HUES6 (cell line): ENCODE results near the gene SSX2B.
"Not testable (repeated sequence)": the region's sequence is repeated elsewhere in the genome, so short reads cannot be mapped to it uniquely, and the experiment has no call there.

Source experiments
- H3K27ac ChIP-seq: 2 replicates; pipeline ENCODE4 v1.7.0; 2013; ENCODE audit warnings: low read depth, mild to moderate bottlenecking, low read length, inconsistent platforms
- H3K27me3 ChIP-seq: 2 replicates; pipeline ENCODE4 v1.6.1; 2013; ENCODE audit warnings: low read length; ENCODE audit not compliant: control insufficient read depth, insufficient read depth
- H3K36me3 ChIP-seq: 2 replicates; pipeline ENCODE4 v1.6.1; 2013; ENCODE audit warnings: low read length; ENCODE audit not compliant: control insufficient read depth, insufficient read depth
- H3K4me1 ChIP-seq: 2 replicates; pipeline ENCODE4 v1.6.1; 2013; ENCODE audit warnings: low read length; ENCODE audit not compliant: control insufficient read depth, insufficient read depth
- H3K4me3 ChIP-seq: 2 replicates; pipeline ENCODE4 v1.5.1; 2013; ENCODE audit warnings: low read depth, low read length
- H3K9ac ChIP-seq: one replicate; pipeline ENCODE4 v1.6.1; 2013; ENCODE audit warnings: mild to moderate bottlenecking, low read length
- H3K9me3 ChIP-seq: 2 replicates; pipeline ENCODE4 v1.6.1; 2013; ENCODE audit warnings: low read depth, low read length; ENCODE audit not compliant: control insufficient read depth, insufficient read depth

The SSX2B gene

GRCh38 chrX:52750952-52751351 lies at the start of gene SSX2B:
Gene SSX2B (plus strand): TSS chrX:52751252. CDS start chrX:52752681, 1,429 bp downstream.
- H3K9me3 ChIP-seq, H3K4me3 ChIP-seq, H3K4me1 ChIP-seq, H3K36me3 ChIP-seq, H3K27me3 ChIP-seq, H3K9ac ChIP-seq, H3K27ac ChIP-seq: not testable (repeated sequence)

- not testable (repeated sequence) for H3K27ac ChIP-seq, H3K9me3 ChIP-seq, H3K36me3 ChIP-seq, H3K27me3 ChIP-seq, H3K4me3 ChIP-seq, H3K4me1 ChIP-seq, H3K9ac ChIP-seq
These were observed 44.0 kb upstream of the SSX2B start, which contains the start of gene SSX2 for GRCh38 chrX:52707078-52707477. Gene SSX2 (minus strand): TSS chrX:52707178. CDS start chrX:52705749, 1,429 bp downstream.

GRCh38 chrX:52765983-52766382 lies 14.9 kb downstream of the SSX2B start:
- H3K9me3 ChIP-seq, H3K9ac ChIP-seq, H3K36me3 ChIP-seq, H3K4me3 ChIP-seq, H3K4me1 ChIP-seq, H3K27ac ChIP-seq, H3K27me3 ChIP-seq: not testable (repeated sequence)

- H3K9ac ChIP-seq, H3K27me3 ChIP-seq, H3K4me3 ChIP-seq, H3K27ac ChIP-seq, H3K4me1 ChIP-seq, H3K9me3 ChIP-seq, H3K36me3 ChIP-seq: not testable (repeated sequence)
These were observed 22.5 kb downstream of the SSX2B start for GRCh38 chrX:52773504-52773903.

GRCh38 chrX:52797327-52797726 lies 46.3 kb downstream of the SSX2B start, which contains the start of gene SPANXN5:
Gene SPANXN5 (minus strand): TSS chrX:52797427. CDS start chrX:52797348, 79 bp downstream.
- not testable (repeated sequence) for H3K9ac ChIP-seq, H3K4me1 ChIP-seq, H3K9me3 ChIP-seq, H3K36me3 ChIP-seq, H3K27ac ChIP-seq, H3K4me3 ChIP-seq, H3K27me3 ChIP-seq

GRCh38 chrX:52804876-52805275 lies 53.8 kb downstream of the SSX2B start:
- H3K9me3 ChIP-seq, H3K4me1 ChIP-seq, H3K36me3 ChIP-seq, H3K9ac ChIP-seq, H3K27ac ChIP-seq, H3K4me3 ChIP-seq, H3K27me3 ChIP-seq: not testable (repeated sequence)
